ENCODE results near the gene NIM1K.
"Not testable (repeated sequence)": the region's sequence is repeated elsewhere in the genome, so short reads cannot be mapped to it uniquely, and the experiment has no call there.

Gene NIM1K

DNA sequence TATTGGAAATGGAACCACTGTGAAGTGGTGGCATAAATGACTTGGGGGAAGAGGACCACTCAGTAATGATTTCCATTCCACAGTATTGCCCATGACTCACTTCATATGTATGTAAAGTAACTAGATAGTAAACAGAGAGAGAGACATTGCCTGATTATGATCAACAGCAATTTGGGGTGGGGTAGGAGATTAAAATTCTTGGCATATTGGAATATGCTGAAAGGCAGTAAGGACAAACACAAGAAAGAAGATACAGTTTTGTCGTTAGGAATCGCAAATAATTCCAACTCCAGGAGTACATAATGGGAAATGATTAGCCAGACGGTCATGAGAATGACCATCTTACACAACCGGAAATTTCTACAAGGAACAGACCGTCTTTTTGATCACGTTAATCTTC is 122.7 kb downstream of the NIM1K start:
- TF ChIP-seq, protein P1, sequence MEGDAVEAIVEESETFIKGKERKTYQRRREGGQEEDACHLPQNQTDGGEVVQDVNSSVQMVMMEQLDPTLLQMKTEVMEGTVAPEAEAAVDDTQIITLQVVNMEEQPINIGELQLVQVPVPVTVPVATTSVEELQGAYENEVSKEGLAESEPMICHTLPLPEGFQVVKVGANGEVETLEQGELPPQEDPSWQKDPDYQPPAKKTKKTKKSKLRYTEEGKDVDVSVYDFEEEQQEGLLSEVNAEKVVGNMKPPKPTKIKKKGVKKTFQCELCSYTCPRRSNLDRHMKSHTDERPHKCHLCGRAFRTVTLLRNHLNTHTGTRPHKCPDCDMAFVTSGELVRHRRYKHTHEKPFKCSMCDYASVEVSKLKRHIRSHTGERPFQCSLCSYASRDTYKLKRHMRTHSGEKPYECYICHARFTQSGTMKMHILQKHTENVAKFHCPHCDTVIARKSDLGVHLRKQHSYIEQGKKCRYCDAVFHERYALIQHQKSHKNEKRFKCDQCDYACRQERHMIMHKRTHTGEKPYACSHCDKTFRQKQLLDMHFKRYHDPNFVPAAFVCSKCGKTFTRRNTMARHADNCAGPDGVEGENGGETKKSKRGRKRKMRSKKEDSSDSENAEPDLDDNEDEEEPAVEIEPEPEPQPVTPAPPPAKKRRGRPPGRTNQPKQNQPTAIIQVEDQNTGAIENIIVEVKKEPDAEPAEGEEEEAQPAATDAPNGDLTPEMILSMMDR (conservative IDR thresholded peaks at IDR 0.05; ENCODE audit: control insufficient read depth, insufficient read depth, low read depth, low read length), result no peak
- DNase-seq (ENCODE audit: low read depth), result no peak
- no peak overlapping the region for H3K4me3 ChIP-seq (ENCODE audit: control insufficient read depth, low read depth, low read length)

DNA sequence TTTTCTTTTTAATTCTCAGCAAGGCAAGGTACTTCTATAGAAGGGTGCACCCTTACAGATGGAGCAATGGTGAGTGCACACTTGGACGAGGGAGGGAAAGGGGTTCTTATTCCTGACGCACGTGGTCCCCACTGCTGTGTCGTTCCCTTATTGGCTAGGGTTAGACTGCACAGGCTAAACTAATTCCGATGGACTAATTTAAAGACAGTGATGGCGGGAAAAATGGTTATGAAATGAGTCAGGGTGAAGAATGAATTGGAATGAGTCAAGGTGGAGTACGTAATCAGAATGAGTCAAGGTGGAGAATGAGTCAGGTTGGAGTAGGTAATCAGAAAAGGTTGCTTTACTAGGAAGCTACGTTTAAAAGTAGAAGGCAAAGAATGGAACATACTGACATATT is 123.2 kb downstream of the NIM1K start:
- TF ChIP-seq, protein P1 (conservative IDR thresholded peaks at IDR 0.05; ENCODE audit: control insufficient read depth, insufficient read depth, low read depth, low read length), result no peak
- DNase-seq (ENCODE audit: low read depth), result peak; percentile 77
- no peak overlapping the region for H3K4me3 ChIP-seq (ENCODE audit: control insufficient read depth, low read depth, low read length)

DNA sequence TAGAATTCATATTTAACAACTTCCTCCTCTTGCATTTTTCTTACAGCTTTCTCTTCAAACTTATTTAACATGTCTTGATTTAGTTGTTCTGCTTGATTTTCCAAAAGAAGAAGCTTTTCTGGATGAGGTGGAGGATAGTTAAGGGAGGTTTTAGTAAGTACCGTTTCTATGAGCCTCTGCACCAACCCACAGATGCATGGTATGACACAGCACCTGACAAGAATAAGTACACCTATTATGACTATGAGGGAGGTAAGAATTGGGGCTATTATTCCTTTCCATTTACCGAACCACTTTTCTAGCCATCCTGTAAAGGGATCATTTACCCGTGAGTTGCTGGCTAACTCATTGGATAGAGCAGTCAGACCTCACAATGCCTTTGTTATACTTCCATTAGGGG is 123.7 kb downstream of the NIM1K start:
- DNase-seq (ENCODE audit: low read depth), result no peak
- no peak overlapping the region for H3K4me3 ChIP-seq (ENCODE audit: control insufficient read depth, low read depth, low read length)
- TF ChIP-seq, protein P1 (conservative IDR thresholded peaks at IDR 0.05; ENCODE audit: control insufficient read depth, insufficient read depth, low read depth, low read length), result no peak

DNA sequence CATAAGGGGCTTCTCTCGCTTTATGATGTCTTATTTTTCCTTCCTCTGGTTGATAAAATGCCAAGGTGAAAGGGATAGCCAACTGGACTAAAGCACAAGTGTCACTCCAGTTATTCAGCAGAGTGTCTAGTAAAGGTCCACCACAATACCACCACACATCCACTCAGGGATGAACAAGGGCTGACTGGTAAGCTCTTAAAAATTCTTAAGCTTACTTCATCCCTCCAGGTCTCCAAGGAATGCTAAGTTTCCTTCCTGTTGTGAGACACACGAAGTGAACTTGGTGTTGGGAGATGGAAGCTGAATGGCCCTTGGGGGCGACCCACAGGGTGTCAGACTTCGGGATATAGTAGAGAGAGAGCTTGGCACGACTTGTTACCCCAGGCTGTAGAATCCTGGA is 124.4 kb downstream of the NIM1K start:
- no peak overlapping the region for H3K4me3 ChIP-seq (ENCODE audit: control insufficient read depth, low read depth, low read length)
- TF ChIP-seq, protein P1 (conservative IDR thresholded peaks at IDR 0.05; ENCODE audit: control insufficient read depth, insufficient read depth, low read depth, low read length), result no peak
- no peak for DNase-seq (ENCODE audit: low read depth)

DNA sequence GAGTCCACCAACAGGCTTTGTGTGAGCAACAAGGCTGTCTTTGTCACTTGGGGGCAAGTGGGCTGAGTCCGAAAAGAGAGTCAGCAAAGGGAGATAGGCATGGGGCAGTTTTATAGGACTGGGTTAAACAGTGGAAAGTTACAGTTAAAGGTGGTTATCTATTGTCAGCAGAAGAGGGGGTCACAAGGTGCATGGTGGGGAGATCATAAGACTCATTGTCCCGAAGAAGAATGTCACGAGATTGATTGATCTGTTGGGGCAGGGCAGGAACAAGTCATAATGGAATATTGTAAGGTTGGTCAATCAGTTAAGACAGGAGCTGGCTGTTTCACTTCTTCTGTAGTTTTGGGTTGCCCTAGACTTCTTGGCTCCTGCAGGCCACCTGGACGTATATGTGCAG is 128.8 kb downstream of the NIM1K start:
- no peak for DNase-seq (ENCODE audit: low read depth)
- TF ChIP-seq, protein P1 (conservative IDR thresholded peaks at IDR 0.05; ENCODE audit: control insufficient read depth, insufficient read depth, low read depth, low read length), result no peak
- H3K4me3 ChIP-seq (ENCODE audit: control insufficient read depth, low read depth, low read length), result no peak overlapping the region

DNA sequence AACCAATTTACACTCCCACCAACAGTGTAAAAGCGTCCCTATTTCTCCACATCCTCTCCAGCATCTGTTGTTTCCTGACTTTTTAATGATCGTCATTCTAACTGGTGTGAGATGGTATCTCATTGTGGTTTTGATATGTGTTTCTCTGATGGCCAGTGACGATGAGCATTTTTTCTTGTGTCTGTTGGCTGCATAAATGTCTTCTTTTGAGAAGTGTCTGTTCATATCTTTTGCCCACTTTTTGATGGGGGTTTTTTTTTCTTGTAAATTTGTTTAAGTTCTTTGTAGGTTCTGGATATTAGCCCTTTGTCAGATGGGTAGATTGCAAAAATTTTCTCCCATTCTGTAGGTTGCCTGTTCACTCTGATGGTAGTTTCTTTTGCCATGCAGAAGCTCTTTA is 131.5 kb downstream of the NIM1K start:
- not testable (repeated sequence) for DNase-seq (ENCODE audit: low read depth); H3K4me3 ChIP-seq (ENCODE audit: control insufficient read depth, low read depth, low read length)

DNA sequence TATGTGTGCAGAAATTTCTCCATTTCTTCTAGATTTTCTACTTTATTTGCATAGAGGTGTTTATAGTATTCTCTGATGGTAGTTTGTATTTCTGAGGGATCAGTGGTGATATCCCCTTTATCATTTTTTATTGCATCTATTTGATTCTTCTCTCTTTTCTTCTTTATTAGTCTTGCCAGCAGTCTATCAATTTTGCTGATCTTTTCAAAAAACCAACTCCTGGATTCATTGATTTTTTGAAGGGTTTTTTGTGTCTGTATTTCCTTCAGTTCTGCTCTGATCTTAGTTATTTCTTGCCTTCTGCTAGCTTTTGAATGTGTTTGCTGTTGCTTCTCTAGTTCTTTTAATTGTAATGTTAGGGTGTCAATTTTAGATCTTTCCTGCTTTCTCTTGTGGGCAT is 133.6 kb downstream of the NIM1K start:
- not testable (repeated sequence) for H3K4me3 ChIP-seq (ENCODE audit: control insufficient read depth, low read depth, low read length); DNase-seq (ENCODE audit: low read depth)

Measured in fibroblast of mammary gland (primary cell).